Nephron (organoid): ENCODE results near the gene LRRC3.
"Not testable (repeated sequence)": the region's sequence is repeated elsewhere in the genome, so short reads cannot be mapped to it uniquely, and the experiment has no call there.

Experiments
- H3K27ac Mint-ChIP-seq, 3 experiments: 2 replicates each; pipeline ENCODE4 v1.8.0; 2020; ENCODE audit warnings: mixed read lengths in 3 of 3, mild to moderate bottlenecking in 2 of 3, moderate library complexity in 1 of 3
- H3K27me3 Mint-ChIP-seq: 2 replicates; pipeline ENCODE4 v1.8.0; 2021; ENCODE audit warnings: low read depth, mild to moderate bottlenecking, moderate library complexity, mixed read lengths
- H3K36me3 Mint-ChIP-seq: 2 replicates; pipeline ENCODE4 v1.8.0; 2020; ENCODE audit warnings: low read depth, mixed read lengths
- H3K4me1 Mint-ChIP-seq: 2 replicates; pipeline ENCODE4 v1.8.0; 2020; ENCODE audit warnings: mixed read lengths
- H3K4me3 Mint-ChIP-seq, 3 experiments: 2 replicates each; pipeline ENCODE4 v1.8.0; 2020; ENCODE audit warnings: mild to moderate bottlenecking in 3 of 3, mixed read lengths in 3 of 3, moderate library complexity in 2 of 3
- H3K9me3 Mint-ChIP-seq: 2 replicates; pipeline ENCODE4 v1.8.0; 2020; ENCODE audit warnings: mixed read lengths
- CTCF ChIP-seq, 3 experiments: fragments of 200-600 bp; sonication (generic); IDR thresholded peaks; one replicate each; pipeline ENCODE4 v1.5.0; 2021; ENCODE audit warnings: antibody characterized with exemption in 3 of 3; ENCODE audit not compliant: unreplicated experiment in 3 of 3

The LRRC3 gene

GRCh38 chr21:44499631-44500030 is 44.3 kb downstream of the LRRC3 start:
- no peak for TF ChIP-seq CTCF (IDR thresholded peaks at IDR 0.05; ENCODE audit: unreplicated experiment in 3 of 3)
- H3K27ac Mint-ChIP-seq: no peak overlapping the region

GRCh38 chr21:44500111-44500510 is 44.8 kb downstream of the LRRC3 start:
- TF ChIP-seq CTCF (IDR thresholded peaks at IDR 0.05; ENCODE audit: unreplicated experiment in 3 of 3): no peak
- Mint-ChIP-seq H3K4me1 (peaks cover 19% of the 10 kb centered on the region), H3K27ac (no peak overlapping the region), H3K36me3 (peaks cover 4% of the 10 kb centered on the region), H3K4me3 (no peak overlapping the region), H3K9me3 (peaks cover 5% of the 10 kb centered on the region), H3K27me3 (peaks cover 22% of the 10 kb centered on the region)

More at GRCh38 chr21:44499631-44500030, 44.3 kb downstream of the LRRC3 start:
- Mint-ChIP-seq H3K9me3 (peaks cover 5% of the 10 kb centered on the region), H3K4me1 (peaks cover 19% of the 10 kb centered on the region), H3K27me3 (peaks cover 25% of the 10 kb centered on the region), H3K4me3 (no peak overlapping the region), H3K36me3 (peaks cover 4% of the 10 kb centered on the region)

- no peak overlapping the region for H3K4me3 Mint-ChIP-seq
- H3K36me3 Mint-ChIP-seq: no peaks in the 10 kb centered on the region
- H3K9me3 Mint-ChIP-seq: no peaks in the 10 kb centered on the region
- no peak for TF ChIP-seq CTCF (IDR thresholded peaks at IDR 0.05; ENCODE audit: unreplicated experiment in 3 of 3)
- H3K4me1 Mint-ChIP-seq: peaks cover 5% of the 10 kb centered on the region
- peaks cover 14% of the 10 kb centered on the region for H3K27me3 Mint-ChIP-seq
- H3K27ac Mint-ChIP-seq: no peak overlapping the region
Measured at GRCh38 chr21:44502171-44502958, 47.1 kb downstream of the LRRC3 start.

GRCh38 chr21:44503006-44503889 is 47.9 kb downstream of the LRRC3 start:
- H3K9me3 Mint-ChIP-seq, H3K27me3 Mint-ChIP-seq, H3K4me3 Mint-ChIP-seq, H3K36me3 Mint-ChIP-seq, H3K4me1 Mint-ChIP-seq, H3K27ac Mint-ChIP-seq: not testable (repeated sequence)

GRCh38 chr21:44503901-44504399 is 48.6 kb downstream of the LRRC3 start:
- Mint-ChIP-seq H3K4me3 (no peak overlapping the region), H3K27me3 (peaks cover 7% of the 10 kb centered on the region), H3K9me3 (no peaks in the 10 kb centered on the region), H3K4me1 (no peaks in the 10 kb centered on the region), H3K36me3 (no peaks in the 10 kb centered on the region), H3K27ac (no peak overlapping the region)
- no peak for TF ChIP-seq CTCF (IDR thresholded peaks at IDR 0.05; ENCODE audit: unreplicated experiment in 3 of 3)

GRCh38 chr21:44505673-44506278 is 50.5 kb downstream of the LRRC3 start:
- peaks cover 7% of the 10 kb centered on the region for H3K27me3 Mint-ChIP-seq
- H3K4me1 Mint-ChIP-seq: no peaks in the 10 kb centered on the region
- no peaks in the 10 kb centered on the region for H3K36me3 Mint-ChIP-seq
- H3K9me3 Mint-ChIP-seq: no peaks in the 10 kb centered on the region
- no peak overlapping the region for H3K27ac Mint-ChIP-seq
- TF ChIP-seq CTCF (IDR thresholded peaks at IDR 0.05; ENCODE audit: unreplicated experiment in 3 of 3): no peak
- H3K4me3 Mint-ChIP-seq: no peak overlapping the region
